Endothelial cell of umbilical vein (primary cell): ENCODE measurements around the gene APBB2. TPM values are rescaled to one million over a fixed set of nuclear protein-coding genes. Genes with fewer than 3 reads are reported as not detected.

ENCODE experiments used
- Bru-seq: library from RNA; stranded (reverse); fragments of 400-500 nt; gene quantifications from one replicate; lab custom pipeline; 2021; lab: Mats Ljungman, UMichigan
- BruChase-seq, 2 experiments: library from RNA; stranded (reverse); fragments of 400-500 nt; gene quantifications; one replicate each; lab custom pipeline; 2021; lab: Mats Ljungman, UMichigan
- BruUV-seq: library from RNA; stranded (reverse); fragments of 400-500 nt; replicated peaks from 2 replicates; lab custom pipeline; 2021; lab: Mats Ljungman, UMichigan
- CTCF ChIA-PET: fragments of 300-600, 350-600 bp; sonication (Branson Sonifier 250); formaldehyde crosslinking; loops from one replicate; lab custom pipeline; 2021; ENCODE audit warnings: antibody characterized with exemption, inconsistent platforms; lab: Charles Lee
- POLR2A ChIA-PET: fragments of 300-600, 350-600 bp; sonication (Branson Sonifier 250); formaldehyde crosslinking; loops from one replicate; lab custom pipeline; 2021; ENCODE audit warnings: antibody characterized with exemption, inconsistent platforms; lab: Charles Lee
- DNase-seq: peaks from one replicate; pipeline ENCODE4 v3.0.0-alpha.2; 2011; ENCODE audit warnings: low read depth, low spot score
- FAIRE-seq: peaks from 2 replicates; lab custom pipeline; 2011; peaks lifted over from hg19 to GRCh38; lab: Jason Lieb, UNC
- H2AFZ ChIP-seq: 2 replicates; pipeline ENCODE4 v1.6.0; 2012; ENCODE audit warnings: low read depth, low read length, control low read depth, inconsistent platforms
- H3K27ac ChIP-seq: 2 replicates; pipeline ENCODE4 v1.5.1; 2011; ENCODE audit warnings: low read depth, mild to moderate bottlenecking, control low read depth, low read length, moderate library complexity; ENCODE audit not compliant: insufficient read depth
- H3K27me3 ChIP-seq, 2 experiments: 2 replicates each; pipeline versions ENCODE4 v1.6.0 to v1.6.1; 2011; ENCODE audit warnings: low read length in 2 of 2, mixed read lengths in 1 of 2; ENCODE audit not compliant: control insufficient read depth in 2 of 2, insufficient read depth in 2 of 2
- H3K36me3 ChIP-seq, 2 experiments: 2 replicates in 1 of 2; 3 replicates in 1 of 2; pipeline ENCODE4 v1.5.1; 2011; ENCODE audit warnings: low read length in 2 of 2, mild to moderate bottlenecking in 1 of 2, moderate library complexity in 1 of 2; ENCODE audit not compliant: control insufficient read depth in 2 of 2, insufficient read depth in 2 of 2; ENCODE audit errors: extremely low read depth in 1 of 2
- H3K4me1 ChIP-seq: 3 replicates; pipeline ENCODE4 v1.5.1; 2011; ENCODE audit warnings: mild to moderate bottlenecking, low read length; ENCODE audit not compliant: control insufficient read depth, insufficient read depth; ENCODE audit errors: extremely low read depth
- H3K4me2 ChIP-seq: 2 replicates; pipeline ENCODE4 v1.6.1; 2011; ENCODE audit warnings: low read length, control low read depth, mixed read lengths; ENCODE audit not compliant: insufficient read depth
- H3K4me3 ChIP-seq, 3 experiments: fragments of 200-600 bp in 1 of 3; sonication (generic), shearing (Covaris generic) in 1 of 3; replicated peaks in 1 of 3; 2 replicates each; pipeline ENCODE4 v1.5.1; 2011 to 2016; ENCODE audit warnings: control low read depth in 3 of 3, low read length in 3 of 3, mild to moderate bottlenecking in 2 of 3, inconsistent platforms in 1 of 3, low read depth in 1 of 3, moderate library complexity in 1 of 3; ENCODE audit not compliant: insufficient read depth in 1 of 3
- H3K79me2 ChIP-seq: 2 replicates; pipeline ENCODE4 v1.6.0; 2012; ENCODE audit warnings: low read length, inconsistent platforms; ENCODE audit not compliant: control insufficient read depth, insufficient read depth
- H3K9ac ChIP-seq: replicated peaks from 2 replicates; pipeline ENCODE3; 2011; ENCODE audit warnings: low read length, control low read depth; ENCODE audit not compliant: insufficient read depth; ENCODE audit errors: extremely low read depth
- H3K9me1 ChIP-seq: replicated peaks from 3 replicates; pipeline ENCODE4 v1.6.0; 2011; ENCODE audit warnings: mild to moderate bottlenecking, low read length; ENCODE audit not compliant: control insufficient read depth, insufficient read depth; ENCODE audit errors: extremely low read depth
- H3K9me3 ChIP-seq: replicated peaks from 2 replicates; pipeline ENCODE4 v1.5.1; 2012; ENCODE audit warnings: low read length, inconsistent platforms; ENCODE audit not compliant: control insufficient read depth, insufficient read depth
- H4K20me1 ChIP-seq: replicated peaks from 2 replicates; pipeline ENCODE3; 2011; ENCODE audit warnings: mild to moderate bottlenecking, low read length; ENCODE audit not compliant: control insufficient read depth, insufficient read depth; ENCODE audit errors: extremely low read depth
- CTCF ChIP-seq, 2 donors: IDR thresholded peaks; 1 replicate in 1 of 2; 2 replicates in 1 of 2; pipeline ENCODE4 v1.5.1; 2011; ENCODE audit warnings: low read length in 2 of 2, mild to moderate bottlenecking in 2 of 2, moderate library complexity in 2 of 2, control low read depth in 1 of 2, inconsistent platforms in 1 of 2, low read depth in 1 of 2; ENCODE audit not compliant: insufficient read depth in 1 of 2; ENCODE audit errors: extremely low read depth in 1 of 2
- EZH2 ChIP-seq: IDR thresholded peaks from 2 replicates; pipeline ENCODE4 v1.6.1; 2012; ENCODE audit warnings: borderline replicate concordance, low read depth, mild to moderate bottlenecking, moderate library complexity, low read length, inconsistent platforms; ENCODE audit not compliant: severe bottlenecking
- GATA2 ChIP-seq: IDR thresholded peaks from 2 replicates; pipeline ENCODE4 v1.7.0; 2011; ENCODE audit warnings: low read depth, mild to moderate bottlenecking, moderate library complexity, mixed read lengths, low read length; ENCODE audit not compliant: insufficient read length, insufficient read depth
- JUN ChIP-seq: IDR thresholded peaks from 2 replicates; pipeline ENCODE4 v1.6.1; 2011; ENCODE audit warnings: borderline replicate concordance, low read depth; ENCODE audit not compliant: insufficient read length, insufficient read depth
- MAX ChIP-seq: IDR thresholded peaks from 2 replicates; pipeline ENCODE4 v1.6.1; 2011; ENCODE audit not compliant: insufficient read depth, insufficient read length
- POLR2A ChIP-seq: IDR thresholded peaks from 2 replicates; pipeline ENCODE4 v1.6.1; 2012; ENCODE audit warnings: low read depth, mild to moderate bottlenecking, control low read depth, low read length
- POLR2AphosphoS5 ChIP-seq: IDR thresholded peaks from 2 replicates; pipeline ENCODE4 v1.6.1; 2012; ENCODE audit warnings: low read depth, mild to moderate bottlenecking, control low read depth, low read length, moderate library complexity; ENCODE audit not compliant: insufficient read depth
- dilution Hi-C: fragments of 300-500 bp; cut with MboI; formaldehyde crosslinking; loops from one replicate; pipeline ENCODE4 v1.15.0; 2019; ENCODE audit warnings: low sequenced_read_pairs; ENCODE audit not compliant: extremely low pct_ligation_motif_present
- intact Hi-C: fragments of 100-400 bp; cut with micrococcal nuclease; formaldehyde crosslinking; loops from one replicate; pipeline ENCODE4 v1.10.0; 2022
- long read RNA-seq: library from polyadenylated mRNA; stranded (forward); transcript quantifications from one replicate; pipeline ENCODE4 v2.0.0, GENCODE V29; 2021
- polyA minus RNA-seq, 3 experiments: library from RNA; depleted of rRNA, polyadenylated mRNA; stranded (reverse); fragments of >200 nt; gene quantifications; 1 replicate in 1 of 3; 2 replicates in 2 of 3; pipeline ENCODE4 v1.2.3, GENCODE V29; 2011
- polyA plus RNA-seq, 4 experiments: library from polyadenylated mRNA; depleted of rRNA in 3 of 4; stranded (reverse) in 3 of 4; unstranded in 1 of 4; fragments of >200 nt; gene quantifications; 2 replicates each; pipeline versions ENCODE4 v1.2.1 to v1.2.3, GENCODE V29; 2011 to 2012; ENCODE audit warnings: missing spikeins in 1 of 4
- total RNA-seq: library from RNA; stranded (reverse); gene quantifications from 2 replicates; pipeline ENCODE4 v1.2.3, GENCODE V29; 2021

Gene APBB2
- total RNA-seq (124 and 162 TPM in 2 replicates), polyA plus RNA-seq (66.7 and 79.8 TPM in 2 replicates), polyA minus RNA-seq (174 and 191 TPM in 2 replicates), Bru-seq, nascent RNA (percentile 95 among the genes with signal in this experiment), BruChase-seq, experiment 1, labeled RNA remaining after a 6-hour chase (percentile 92 among the genes with signal in this experiment), BruChase-seq, experiment 2, labeled RNA remaining after a 2-hour chase (percentile 95 among the genes with signal in this experiment)
- 76.8 and 80.8 TPM in 2 replicates for polyA plus RNA-seq (2011; cell fraction: cytosol; rRNA removed)
- polyA plus RNA-seq (2011; cell fraction: nucleus; rRNA removed) = 189 and 206 TPM in 2 replicates
- polyA plus RNA-seq (2012) = 103 and 128 TPM in 2 replicates
- polyA minus RNA-seq (2011; cell fraction: cytosol; rRNA and poly(A)+ RNA removed) = 6.2 TPM
- 240 and 313 TPM in 2 replicates for polyA minus RNA-seq (2011; cell fraction: nucleus; rRNA and poly(A)+ RNA removed)
- long read RNA-seq, full-length matches to known transcripts = 17 of 100 reads
- long read RNA-seq, partial matches to known transcripts = 17 of 100 reads
- long read RNA-seq, other reads (novel, unspliced or antisense) = 66 of 100 reads

- Histone ChIP-seq H3K4me3 (peak within 1 kb of the TSS; percentile 85 to 96 (median 86)), H3K9me1 (no peaks in the 10 kb centered on the region), H3K27ac (peak within 1 kb of the TSS; percentile 49), H3K36me3 (no peaks in the 10 kb centered on the region), H2AFZ (peak within 1 kb of the TSS; percentile 33), H3K79me2 (peaks cover 50% of the 10 kb centered on the region), H3K9me3 (no peaks in the 10 kb centered on the region), H4K20me1 (no peaks in the 10 kb centered on the region), H3K9ac (peak within 1 kb of the TSS; percentile 93), H3K4me1 (peaks cover 38% of the 10 kb centered on the region), H3K27me3 (no peaks in the 10 kb centered on the region), H3K4me2 (peak within 1 kb of the TSS; percentile 95)
- BruUV-seq = TSS peak; percentile 16
- DNase-seq = peak; percentile 98
- POLR2A ChIA-PET = interaction anchor here (0.6 to 1.7 kb wide), 8 partner anchors 9 to 60 kb away, joined by 3 to 7 read pairs (median 3); partner anchors contain the start of gene UCHL1
- FAIRE-seq = peak; percentile 85
- dilution Hi-C loops (loop anchor here (25.0 kb wide), 1 partner anchor 277 kb away; no protein-coding TSS in a partner anchor), intact Hi-C loops (loop anchor here (1.0 to 5.0 kb wide), 6 partner anchors 59 to 306 kb away; no protein-coding TSS in a partner anchor)
- TF ChIP-seq CTCF (IDR thresholded peaks at IDR 0.05; ENCODE audit: extremely low read depth in 1 of 2, insufficient read depth in 1 of 2, low read depth in 1 of 2, low read length in 2 of 2) = peak; percentile 52 to 83
- TF ChIP-seq GATA2 = no peak
- no peak for TF ChIP-seq EZH2
- peak; percentile 91 for TF ChIP-seq POLR2AphosphoS5
- peak; percentile 93 for TF ChIP-seq POLR2A
- peak; percentile 14 for TF ChIP-seq MAX
- no peak for TF ChIP-seq JUN
- CTCF ChIA-PET = interaction anchor here (0.6 to 7.5 kb wide), 66 partner anchors 9 to 317 kb away, joined by 3 to 179 read pairs (median 4); partner anchors contain the start of gene UCHL1
These were observed at the start of gene APBB2 for GRCh38 chr4:41214136-41214824. TSS of gene APBB2 (minus strand) at chr4:41214542. CDS start at chr4:41033254, 181,288 bp downstream.
